PFSK-1 (cell line): ENCODE measurements around the gene COL25A1.

Experiments
- FOXP2 ChIP-seq: optimal IDR thresholded peaks from 2 replicates; pipeline ENCODE3; 2011; ENCODE audit warnings: borderline replicate concordance, control low read depth, inconsistent platforms; ENCODE audit not compliant: insufficient read depth; ENCODE audit errors: extremely low read length, extremely low read depth
- POLR2AphosphoS5 ChIP-seq: IDR thresholded peaks from 2 replicates; pipeline ENCODE4 v1.6.1; 2012; ENCODE audit warnings: low read depth, mild to moderate bottlenecking, control low read depth, low read length, moderate library complexity
- REST ChIP-seq, 2 experiments: IDR thresholded peaks; 2 replicates each; pipeline versions ENCODE4 v1.6.1 to v1.8.0; 2011 to 2012; ENCODE audit warnings: low read depth in 2 of 2, low read length in 2 of 2, control low read depth in 1 of 2, inconsistent platforms in 1 of 2, mild to moderate bottlenecking in 1 of 2, moderate library complexity in 1 of 2; ENCODE audit not compliant: insufficient read depth in 1 of 2
- SIN3A ChIP-seq: IDR thresholded peaks from 2 replicates; pipeline ENCODE4 v1.6.1; 2012; ENCODE audit warnings: mild to moderate bottlenecking, low read length, moderate library complexity, borderline replicate concordance; ENCODE audit not compliant: insufficient read depth
- TAF1 ChIP-seq: IDR thresholded peaks from 2 replicates; pipeline ENCODE4 v1.6.1; 2012; ENCODE audit warnings: low read length, control low read depth, borderline replicate concordance; ENCODE audit not compliant: insufficient read depth

GRCh38 chr4:108774809-108775530, 527.5 kb downstream of the COL25A1 start:
- no peak for TF ChIP-seq POLR2AphosphoS5
- TF ChIP-seq SIN3A, result no peak
- no peak for TF ChIP-seq FOXP2
- TF ChIP-seq REST (IDR thresholded peaks at IDR 0.05; ENCODE audit: insufficient read depth in 1 of 2, low read depth in 2 of 2, low read length in 2 of 2), result no peak
- no peak for TF ChIP-seq TAF1
